NCI-H526 (cell line): ENCODE measurements around the gene FBXL13.
"Not testable (repeated sequence)": the region's sequence is repeated elsewhere in the genome, so short reads cannot be mapped to it uniquely, and the experiment has no call there.

Experiments used
- DNase-seq, 2 experiments: peaks; one replicate each; lab custom pipeline; 2025; lab: John Stamatoyannopoulos, UW

The FBXL13 gene

DNA sequence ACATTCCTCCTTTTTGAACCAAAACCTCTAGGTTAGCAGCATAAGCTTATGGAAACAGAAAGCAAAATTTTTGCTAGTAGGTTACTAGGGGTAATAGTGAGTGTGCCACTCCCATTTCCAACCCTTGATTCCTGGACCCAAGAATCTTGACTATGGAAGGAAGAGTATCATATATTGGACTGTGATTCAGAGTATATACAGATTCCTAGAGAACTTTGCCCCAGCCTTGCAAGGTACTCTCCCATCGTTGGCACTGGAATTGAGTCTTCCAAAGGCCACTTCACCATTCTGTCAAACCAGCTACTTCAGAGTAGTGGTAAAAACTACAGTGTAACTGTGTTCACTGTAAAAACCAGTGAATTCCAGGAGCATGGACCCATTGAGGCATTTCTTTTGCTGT, 92.4 kb downstream of the FBXL13 start:
- no peak for DNase-seq

GRCh38 chr7:102981451-102981850, 93.1 kb downstream of the FBXL13 start:
- no peak for DNase-seq

DNA sequence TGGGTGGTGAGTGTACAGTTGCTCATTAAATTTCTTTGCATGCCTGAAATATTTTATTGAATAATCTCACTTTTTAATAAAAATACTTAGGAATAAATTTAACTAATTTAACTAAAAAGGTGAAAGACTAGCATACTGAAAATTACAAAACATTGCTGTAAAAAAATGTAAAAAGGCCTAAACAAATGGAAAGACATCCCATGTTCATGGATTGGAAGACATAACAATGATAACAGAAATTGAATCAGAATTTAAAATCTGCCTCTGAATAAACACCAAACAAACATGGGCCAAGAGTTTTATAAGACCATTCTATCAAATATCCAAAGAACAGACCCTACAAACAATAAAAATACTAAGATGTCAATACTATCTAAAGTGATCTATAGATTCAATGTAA, 94.9 kb downstream of the FBXL13 start:
- DNase-seq = no peak

- DNase-seq = no peak
Observed at GRCh38 chr7:102978284-102978683, 96.3 kb downstream of the FBXL13 start.

DNA sequence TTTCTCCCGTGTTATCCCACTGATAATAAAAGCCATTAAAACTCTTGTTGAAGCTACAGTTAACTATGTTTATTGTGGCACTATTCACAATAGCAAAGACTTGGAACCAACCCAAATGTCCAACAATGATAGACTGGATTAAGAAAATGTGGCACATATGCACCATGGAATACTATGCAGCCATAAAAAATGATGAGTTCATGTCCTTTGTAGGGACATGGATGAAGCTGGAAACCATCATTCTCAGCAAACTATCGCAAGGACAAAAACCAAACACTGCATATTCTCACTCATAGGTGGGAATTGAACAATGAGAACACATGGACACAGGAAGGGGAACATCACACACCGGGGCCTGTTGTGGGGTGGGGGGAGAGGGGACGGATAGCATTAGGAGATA, 97.0 kb downstream of the FBXL13 start:
- DNase-seq = not testable (repeated sequence)

DNA sequence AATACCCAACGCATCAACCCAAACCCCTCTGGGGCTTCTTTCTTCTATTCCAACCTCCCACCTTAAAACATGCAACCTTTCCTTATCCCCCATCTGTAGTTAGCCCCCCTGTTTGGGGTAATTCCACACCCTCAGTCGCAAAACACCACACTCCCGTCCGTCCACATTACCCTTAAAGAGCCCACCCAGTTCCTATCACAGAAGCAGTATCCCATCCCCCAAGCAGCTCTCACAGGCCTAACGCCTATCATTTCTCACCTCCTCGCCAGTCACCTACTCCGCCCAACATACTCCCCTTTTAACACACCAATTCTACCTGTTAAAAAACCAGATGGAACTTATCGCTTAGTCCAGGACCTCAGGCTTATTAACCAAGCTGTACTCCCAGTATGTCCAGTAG, 98.1 kb downstream of the FBXL13 start:
- DNase-seq = no peak

DNA sequence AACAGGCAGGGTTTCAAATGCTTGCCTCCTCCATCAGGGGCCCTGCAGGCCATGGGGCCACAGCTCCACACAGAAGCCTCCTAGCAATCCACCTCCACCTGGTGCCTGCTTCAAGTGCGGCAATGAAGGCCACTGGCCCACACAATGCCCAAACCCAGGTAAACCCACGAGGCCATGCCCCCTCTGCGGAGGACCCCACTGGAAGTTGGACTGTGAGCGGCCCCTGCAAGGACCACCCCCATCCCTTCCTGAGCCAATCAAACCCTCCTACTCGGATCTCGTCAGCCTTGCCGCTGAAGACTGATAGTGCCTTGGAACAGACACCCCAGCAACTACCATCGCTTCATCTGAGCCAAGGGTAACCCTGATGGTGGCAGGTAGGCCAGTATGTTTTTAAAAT, 98.7 kb downstream of the FBXL13 start:
- DNase-seq = no peak

GRCh38 chr7:102974366-102975236, 100.0 kb downstream of the FBXL13 start:
- DNase-seq = no peak

DNA sequence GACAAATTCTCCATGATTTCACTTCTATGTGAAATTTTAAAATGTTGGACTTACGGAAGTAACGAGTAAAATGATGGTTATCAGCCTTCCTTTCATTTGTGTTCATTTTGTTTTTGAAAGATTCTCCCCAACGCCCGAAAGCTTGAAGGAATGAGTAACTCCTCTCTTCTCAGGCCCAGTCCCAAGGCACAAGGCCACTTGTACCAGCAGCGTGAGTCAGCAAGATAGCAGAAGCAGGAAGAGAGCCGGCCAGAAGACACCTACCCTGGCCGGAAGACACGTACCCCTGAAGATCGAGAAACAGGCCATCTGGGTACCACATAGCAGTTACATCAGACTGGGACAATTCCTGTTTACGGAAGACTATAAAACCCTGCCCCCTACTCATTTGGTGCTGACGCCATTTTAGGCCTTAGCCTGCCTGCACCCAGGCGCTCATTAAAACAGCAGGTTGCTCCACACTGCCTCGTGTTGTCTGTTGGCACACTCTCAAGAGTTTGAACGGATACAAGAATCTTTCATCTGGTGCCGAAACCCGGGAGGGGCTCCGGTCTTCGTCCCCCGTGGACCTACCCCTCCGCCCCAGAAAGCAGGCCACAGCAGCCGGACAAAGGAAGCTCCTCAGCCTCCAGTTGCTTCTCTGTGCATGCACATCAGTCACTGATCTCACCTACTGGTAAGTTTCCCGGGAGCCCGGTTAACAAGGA, 101.3 kb downstream of the FBXL13 start:
- no peak for DNase-seq

DNA sequence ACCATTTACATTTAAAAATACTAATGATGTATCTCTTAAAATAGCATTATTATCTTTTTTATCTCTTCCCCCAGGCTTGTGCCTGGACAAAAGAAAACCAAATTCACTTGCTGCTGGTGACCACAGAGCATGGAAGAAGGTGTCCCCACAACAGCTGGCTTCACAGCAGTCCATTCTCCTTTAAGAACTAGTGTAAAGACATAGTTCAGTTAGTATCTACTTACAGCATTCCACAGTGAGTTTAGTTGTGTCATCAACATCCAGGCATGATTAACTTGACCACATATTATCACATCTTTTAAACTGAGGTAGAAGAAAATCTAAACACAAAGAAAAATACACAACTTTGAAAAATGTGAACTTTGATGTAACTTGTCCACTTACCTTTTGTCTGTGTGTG, 106.8 kb downstream of the FBXL13 start:
- DNase-seq = no peak

DNA sequence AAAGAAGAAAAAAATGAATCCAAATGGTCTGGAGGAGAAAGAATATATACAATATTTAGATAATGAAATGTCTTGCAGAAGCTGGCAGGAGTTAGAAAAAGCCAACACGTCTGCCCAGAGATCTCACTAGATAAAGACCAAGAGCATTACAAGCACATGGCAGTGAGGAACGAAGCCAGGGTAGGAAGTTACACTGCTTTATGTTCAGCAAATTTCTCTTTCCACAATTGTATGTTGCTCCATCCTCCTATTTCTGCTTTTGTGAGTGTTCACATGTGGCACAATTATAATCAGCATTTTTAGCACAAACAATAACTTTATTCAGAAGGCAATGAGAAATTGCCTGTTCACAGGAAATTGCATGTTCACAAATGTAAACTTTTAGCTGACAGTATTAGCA, 108.1 kb downstream of the FBXL13 start:
- no peak for DNase-seq

GRCh38 chr7:102961993-102962392, 112.6 kb downstream of the FBXL13 start:
- not testable (repeated sequence) for DNase-seq

DNA sequence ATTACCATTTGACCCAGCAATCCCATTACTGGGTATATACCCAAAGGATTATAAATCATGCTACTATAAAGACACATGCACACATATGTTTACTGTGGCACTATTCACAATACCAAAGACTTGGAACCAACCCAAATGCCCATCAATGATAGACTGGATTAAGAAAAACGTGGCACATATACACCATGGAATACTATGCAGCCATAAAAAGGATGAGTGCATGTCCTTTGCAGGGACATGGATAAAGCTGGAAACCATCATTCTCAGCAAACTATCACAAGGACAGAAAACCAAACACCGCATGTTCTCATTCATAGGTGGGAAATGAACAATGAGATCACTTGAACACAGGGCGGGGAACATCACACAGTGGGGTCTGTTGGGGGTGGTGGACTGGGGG, 116.6 kb downstream of the FBXL13 start:
- not testable (repeated sequence) for DNase-seq

- DNase-seq = not testable (repeated sequence)
Observed at GRCh38 chr7:102954359-102954758, 120.2 kb downstream of the FBXL13 start.

- DNase-seq = no peak
Observed at GRCh38 chr7:102953406-102953805, 121.2 kb downstream of the FBXL13 start.

- no peak for DNase-seq
Observed at GRCh38 chr7:102951839-102952238, 122.8 kb downstream of the FBXL13 start.

- no peak for DNase-seq
Observed at GRCh38 chr7:102944241-102944640, 130.4 kb downstream of the FBXL13 start.

GRCh38 chr7:102943423-102944169, 131.0 kb downstream of the FBXL13 start:
- DNase-seq = no peak

- DNase-seq = no peak
Observed at GRCh38 chr7:102942868-102943267, 131.7 kb downstream of the FBXL13 start.

GRCh38 chr7:102942181-102942866, 132.3 kb downstream of the FBXL13 start:
- no peak for DNase-seq

GRCh38 chr7:102938679-102939078, 135.9 kb downstream of the FBXL13 start:
- DNase-seq = no peak
